ENCODE data around the gene ATP9A.

GRCh38 chr20:51654495-51654894, 113.7 kb downstream of the ATP9A start:
- TF ChIP-seq, protein P1, sequence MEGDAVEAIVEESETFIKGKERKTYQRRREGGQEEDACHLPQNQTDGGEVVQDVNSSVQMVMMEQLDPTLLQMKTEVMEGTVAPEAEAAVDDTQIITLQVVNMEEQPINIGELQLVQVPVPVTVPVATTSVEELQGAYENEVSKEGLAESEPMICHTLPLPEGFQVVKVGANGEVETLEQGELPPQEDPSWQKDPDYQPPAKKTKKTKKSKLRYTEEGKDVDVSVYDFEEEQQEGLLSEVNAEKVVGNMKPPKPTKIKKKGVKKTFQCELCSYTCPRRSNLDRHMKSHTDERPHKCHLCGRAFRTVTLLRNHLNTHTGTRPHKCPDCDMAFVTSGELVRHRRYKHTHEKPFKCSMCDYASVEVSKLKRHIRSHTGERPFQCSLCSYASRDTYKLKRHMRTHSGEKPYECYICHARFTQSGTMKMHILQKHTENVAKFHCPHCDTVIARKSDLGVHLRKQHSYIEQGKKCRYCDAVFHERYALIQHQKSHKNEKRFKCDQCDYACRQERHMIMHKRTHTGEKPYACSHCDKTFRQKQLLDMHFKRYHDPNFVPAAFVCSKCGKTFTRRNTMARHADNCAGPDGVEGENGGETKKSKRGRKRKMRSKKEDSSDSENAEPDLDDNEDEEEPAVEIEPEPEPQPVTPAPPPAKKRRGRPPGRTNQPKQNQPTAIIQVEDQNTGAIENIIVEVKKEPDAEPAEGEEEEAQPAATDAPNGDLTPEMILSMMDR (IDR thresholded peaks at IDR 0.05): no peak
- TF ChIP-seq EZH2 (IDR thresholded peaks at IDR 0.05) (no peak), EZH2phosphoT487 (IDR thresholded peaks at IDR 0.05) (no peak)

Data from neural progenitor cell (in vitro differentiated cells).